GM19395 (cell line): ENCODE results near the gene OR10V1.

ENCODE experiments used
- ATAC-seq: cut with Tn5 transposase; IDR thresholded peaks from one replicate; pipeline ENCODE4 v1.9.1; 2021; ENCODE audit warnings: mild to moderate bottlenecking, moderate library complexity; ENCODE audit not compliant: unreplicated experiment

The OR10V1 gene

GRCh38 chr11:59668950-59669610 lies 44.6 kb downstream of the OR10V1 start, which contains the start of gene PATL1:
Gene PATL1, minus strand, starts transcription at chr11:59669037. Its CDS starts 142 bp downstream, at chr11:59668895.
- peak; percentile 94 for ATAC-seq

- ATAC-seq = peak; percentile 42
These were observed 45.3 kb downstream of the OR10V1 start for GRCh38 chr11:59668188-59668949.

GRCh38 chr11:59667812-59668187 lies 45.8 kb downstream of the OR10V1 start:
- ATAC-seq = no peak

GRCh38 chr11:59666969-59667368 lies 46.7 kb downstream of the OR10V1 start:
- ATAC-seq = no peak
